H1 (cell line): Measurements from ENCODE around the gene SMS. TPM values are rescaled to one million over a fixed set of nuclear protein-coding genes. Genes with fewer than 3 reads are reported as not detected.

ENCODE experiments used
- CTCF ChIA-PET: fragments of 300-600 bp; sonication (Branson Sonifier 250); formaldehyde crosslinking; loops from one replicate; lab custom pipeline; 2021; ENCODE audit not compliant: partially characterized antibody; lab: Charles Lee
- POLR2A ChIA-PET: fragments of 300-600 bp; sonication (Branson Sonifier 250); formaldehyde crosslinking; loops from one replicate; lab custom pipeline; 2021; ENCODE audit warnings: inconsistent platforms; ENCODE audit not compliant: partially characterized antibody; lab: Charles Lee
- DNase-seq, 2 experiments: peaks; one replicate each; pipeline versions ENCODE4 v3.0.0 to v3.0.0-alpha.2; 2010 to 2022; ENCODE audit warnings: low spot score in 2 of 2, low read depth in 1 of 2, mixed read lengths in 1 of 2
- FAIRE-seq: peaks from 2 replicates; lab custom pipeline; 2011; peaks lifted over from hg19 to GRCh38; lab: Jason Lieb, UNC
- H2AFZ ChIP-seq: 2 replicates; pipeline ENCODE4 v1.8.1; 2012; ENCODE audit warnings: low read length, inconsistent platforms
- H2AK5ac ChIP-seq: 2 replicates; pipeline ENCODE4 v1.6.1; 2013; ENCODE audit warnings: low read depth, low read length
- H2BK120ac ChIP-seq: replicated peaks from 2 replicates; pipeline ENCODE3; 2013; ENCODE audit warnings: low read depth, low read length, inconsistent platforms
- H2BK12ac ChIP-seq: 2 replicates; pipeline ENCODE4 v1.6.1; 2013; ENCODE audit warnings: low read depth, low read length
- H2BK15ac ChIP-seq: 2 replicates; pipeline ENCODE4 v1.6.1; 2013; ENCODE audit warnings: low read length
- H2BK20ac ChIP-seq: 2 replicates; pipeline ENCODE4 v1.6.1; 2013; ENCODE audit warnings: low read length
- H2BK5ac ChIP-seq: 2 replicates; pipeline ENCODE4 v1.6.1; 2013; ENCODE audit warnings: low read depth, low read length
- H3K14ac ChIP-seq: 2 replicates; pipeline ENCODE4 v1.6.1; 2013; ENCODE audit warnings: inconsistent platforms; ENCODE audit not compliant: insufficient read length
- H3K18ac ChIP-seq: 2 replicates; pipeline ENCODE4 v1.6.1; 2013; ENCODE audit warnings: low read length; ENCODE audit errors: extremely low read depth
- H3K23ac ChIP-seq: 2 replicates; pipeline ENCODE4 v1.6.1; 2013; ENCODE audit warnings: inconsistent platforms; ENCODE audit not compliant: insufficient read length
- H3K23me2 ChIP-seq: 2 replicates; pipeline ENCODE4 v1.6.1; 2013; ENCODE audit warnings: low read depth, low read length
- H3K27ac ChIP-seq: 2 replicates; pipeline ENCODE4 v1.6.1; 2011; ENCODE audit warnings: low read depth, low read length, inconsistent platforms
- H3K27me3 ChIP-seq, 4 experiments: replicated peaks in 1 of 4; 1 replicate in 1 of 4; 2 replicates in 3 of 4; pipeline versions ENCODE4 v1.6.1 to v1.8.1; 2011 to 2013; ENCODE audit warnings: low read length in 3 of 4, mild to moderate bottlenecking in 3 of 4, inconsistent platforms in 2 of 4, mixed read lengths in 2 of 4, moderate library complexity in 1 of 4; ENCODE audit not compliant: control insufficient read depth in 3 of 4, insufficient read depth in 3 of 4; ENCODE audit errors: extremely low read depth in 1 of 4
- H3K36me3 ChIP-seq, 4 experiments: 2 replicates each; pipeline versions ENCODE4 v1.6.1 to v1.8.1; 2011 to 2013; ENCODE audit warnings: mild to moderate bottlenecking in 4 of 4, low read length in 3 of 4, moderate library complexity in 2 of 4, control low read depth in 1 of 4, inconsistent platforms in 1 of 4; ENCODE audit not compliant: insufficient read depth in 4 of 4, control insufficient read depth in 2 of 4
- H3K4ac ChIP-seq: replicated peaks from 2 replicates; pipeline ENCODE3; 2013; ENCODE audit warnings: low read length, low read depth, mixed read lengths, inconsistent platforms; ENCODE audit not compliant: insufficient read length
- H3K4me1 ChIP-seq, 4 experiments: replicated peaks in 1 of 4; 1 replicate in 1 of 4; 2 replicates in 3 of 4; pipeline versions ENCODE4 v1.6.1 to v1.8.1; 2011 to 2013; ENCODE audit warnings: low read length in 3 of 4, inconsistent platforms in 2 of 4, mixed read lengths in 1 of 4; ENCODE audit not compliant: insufficient read depth in 4 of 4, control insufficient read depth in 3 of 4
- H3K4me2 ChIP-seq, 2 experiments: 2 replicates each; pipeline versions ENCODE4 v1.6.1 to v1.8.1; 2011 to 2013; ENCODE audit warnings: low read depth in 2 of 2, low read length in 2 of 2, control low read depth in 1 of 2, inconsistent platforms in 1 of 2, mild to moderate bottlenecking in 1 of 2; ENCODE audit not compliant: insufficient read depth in 1 of 2
- H3K4me3 ChIP-seq, 4 experiments: fragments of 200-600, 300-600 bp in 1 of 4; sonication (generic), shearing (Covaris generic), sonication (Bioruptor Twin) in 1 of 4; 2 replicates each; pipeline versions ENCODE4 v1.5.1 to v1.8.1; 2011 to 2016; ENCODE audit warnings: low read length in 4 of 4, low read depth in 3 of 4, control low read depth in 2 of 4, inconsistent platforms in 2 of 4, mild to moderate bottlenecking in 2 of 4, mixed read lengths in 1 of 4, moderate library complexity in 1 of 4; ENCODE audit not compliant: insufficient read depth in 2 of 4; ENCODE audit errors: extremely low read depth in 1 of 4
- H3K56ac ChIP-seq: replicated peaks from 2 replicates; pipeline ENCODE3; 2013; ENCODE audit warnings: low read depth, mild to moderate bottlenecking, mixed read lengths, low read length, inconsistent platforms; ENCODE audit not compliant: insufficient read length
- H3K79me1 ChIP-seq: 2 replicates; pipeline ENCODE4 v1.6.1; 2013; ENCODE audit warnings: low read depth, low read length, control low read depth
- H3K79me2 ChIP-seq, 2 experiments: 2 replicates each; pipeline versions ENCODE4 v1.6.1 to v1.8.1; 2012 to 2013; ENCODE audit warnings: low read length in 2 of 2, mild to moderate bottlenecking in 2 of 2, inconsistent platforms in 1 of 2; ENCODE audit not compliant: insufficient read depth in 2 of 2, control insufficient read depth in 1 of 2
- H3K9ac ChIP-seq, 4 experiments: replicated peaks in 1 of 4; 1 replicate in 1 of 4; 2 replicates in 3 of 4; pipeline versions ENCODE4 v1.6.1 to v1.8.1; 2011 to 2013; ENCODE audit warnings: low read depth in 3 of 4, low read length in 3 of 4, control low read depth in 2 of 4, mild to moderate bottlenecking in 2 of 4, moderate library complexity in 2 of 4, inconsistent platforms in 1 of 4; ENCODE audit errors: extremely low read depth in 1 of 4
- H3K9me3 ChIP-seq, 2 experiments: 2 replicates each; pipeline versions ENCODE4 v1.6.1 to v1.8.1; 2012 to 2013; ENCODE audit warnings: mild to moderate bottlenecking in 2 of 2, moderate library complexity in 2 of 2, control low read depth in 1 of 2, inconsistent platforms in 1 of 2, low read depth in 1 of 2, low read length in 1 of 2, mixed read lengths in 1 of 2; ENCODE audit not compliant: insufficient read depth in 2 of 2
- H4K20me1 ChIP-seq, 2 experiments: replicated peaks in 1 of 2; 2 replicates each; pipeline versions ENCODE3 to v1.8.1; 2011 to 2013; ENCODE audit warnings: inconsistent platforms in 2 of 2, low read length in 2 of 2, mild to moderate bottlenecking in 1 of 2; ENCODE audit not compliant: insufficient read depth in 2 of 2, control insufficient read depth in 1 of 2
- H4K5ac ChIP-seq: 2 replicates; pipeline ENCODE4 v1.6.1; 2013; ENCODE audit warnings: low read length, low read depth, mixed read lengths, inconsistent platforms; ENCODE audit not compliant: insufficient read length
- H4K8ac ChIP-seq: 2 replicates; pipeline ENCODE4 v1.8.0; 2013; ENCODE audit warnings: mild to moderate bottlenecking, moderate library complexity, low read length, inconsistent platforms; ENCODE audit not compliant: insufficient read depth; ENCODE audit errors: extremely low read depth
- H4K91ac ChIP-seq: replicated peaks from 2 replicates; pipeline ENCODE3; 2013; ENCODE audit warnings: low read length, mixed read lengths, inconsistent platforms; ENCODE audit not compliant: insufficient read length
- PHF8 ChIP-seq: fragments of 200-600 bp; sonication (generic); conservative IDR thresholded peaks from 2 replicates; pipeline ENCODE4 v1.7.1; 2012; ENCODE audit warnings: low read depth, mild to moderate bottlenecking, inconsistent platforms, low read length, moderate library complexity
- POU5F1 ChIP-seq: IDR thresholded peaks from 2 replicates; pipeline ENCODE4 v1.6.1; 2011; ENCODE audit warnings: low read depth, mild to moderate bottlenecking, low read length, moderate library complexity
- RAD21 ChIP-seq, 2 experiments: IDR thresholded peaks in 1 of 2; conservative IDR thresholded peaks in 1 of 2; 2 replicates each; pipeline ENCODE4 v1.6.1; 2011; ENCODE audit warnings: low read depth in 2 of 2, low read length in 2 of 2, improper control_type of control experiment in 1 of 2, inconsistent platforms in 1 of 2, mild to moderate bottlenecking in 1 of 2, moderate library complexity in 1 of 2
- SP1 ChIP-seq: IDR thresholded peaks from 2 replicates; pipeline ENCODE4 v1.6.1; 2011; ENCODE audit warnings: low read depth, low read length
- TAF7 ChIP-seq: optimal IDR thresholded peaks from 2 replicates; pipeline ENCODE3; 2011; ENCODE audit warnings: low read depth, mild to moderate bottlenecking, inconsistent platforms, low read length, moderate library complexity, borderline replicate concordance
- TEAD4 ChIP-seq: IDR thresholded peaks from 2 replicates; pipeline ENCODE4 v1.6.1; 2012; ENCODE audit warnings: low read depth, low read length, inconsistent platforms, mixed read lengths
- WGBS, 2 experiments: shearing (Covaris generic) in 1 of 2; methylation state at CpG; one replicate each; pipeline versions ENCODE4 v1.1.6 to v1.1.7; 2013 to 2015; ENCODE audit warnings: low lambda C conversion rate in 2 of 2, mixed read lengths in 2 of 2, inconsistent platforms in 1 of 2, low coverage in 1 of 2, missing lambda C conversion rate in 1 of 2; ENCODE audit not compliant: insufficient replicate concordance in 2 of 2, insufficient coverage in 1 of 2, insufficient read length in 1 of 2; ENCODE audit errors: extremely low coverage in 1 of 2, missing lambda C conversion rate in 1 of 2; 5-methylcytosine and 5-hydroxymethylcytosine counted together
- polyA plus RNA-seq, 7 experiments: library from polyadenylated mRNA; depleted of rRNA in 3 of 7; stranded (reverse) in 5 of 7; unstranded in 2 of 7; fragments of >200 nt in 5 of 7; fragments of 200-250 nt in 2 of 7; gene quantifications; 1 replicate in 5 of 7; 2 replicates in 1 of 7; 4 replicates in 1 of 7; pipeline versions ENCODE4 v1.2.1 to v1.2.3, GENCODE V29; 2011 to 2013; ENCODE audit warnings: missing spikeins in 2 of 7, mixed read lengths in 2 of 7
- total RNA-seq: library from RNA; stranded (reverse); fragmentation: NEBNext Ultra II Directional; extraction: Animal tissue kit (Norgen Biotek cat#: 25700); gene quantifications from 2 replicates; pipeline ENCODE4 v1.2.1, GENCODE V29; 2021

Gene SMS
- total and polyA plus RNA-seq, 2 of the 8 experiments (the other 6 are each of a cell fraction or from before 2014, with no cell fraction given) = 66.3 to 256 TPM

GRCh38 chrX:21958187-21958586 lies 17.7 kb downstream of the SMS start:
- 88% methylated on average over 8 of the region's 8 CpGs; no CpG with 5 or more reads in 1 of the 2 experiments for WGBS, 2 experiments
- H3K4me1 ChIP-seq = peaks cover 0 to 15% (median 2%) of the 10 kb centered on the region in 4 experiments; a peak in 5 of 7 replicates
- H4K91ac ChIP-seq = no peak overlapping the region
- H2BK5ac ChIP-seq = no peak overlapping the region
- no peak overlapping the region for H3K56ac ChIP-seq
- H3K18ac ChIP-seq = no peak overlapping the region
- no peak overlapping the region for H2BK20ac ChIP-seq
- CTCF ChIA-PET = no interaction called here
- DNase-seq (no peak), FAIRE-seq (no peak)
- H3K4me2 ChIP-seq = no peak overlapping the region
- no peak overlapping the region for H3K4me3 ChIP-seq
- no peaks in the 10 kb centered on the region for H3K9me3 ChIP-seq
- H2AFZ ChIP-seq = no peak overlapping the region
- TF ChIP-seq TEAD4 = no peak
- no peak for TF ChIP-seq PHF8
- no peak for TF ChIP-seq POU5F1
- TF ChIP-seq SP1 = no peak
- TF ChIP-seq RAD21 (IDR thresholded peaks at IDR 0.05 in 1 of 2, conservative IDR thresholded peaks at IDR 0.05 in 1 of 2; ENCODE audit: low read depth in 2 of 2, low read length in 2 of 2) = no peak
- TF ChIP-seq TAF7 = no peak
- peaks cover 23 to 97% of the 10 kb centered on the region in 2 experiments for H3K79me2 ChIP-seq
- H2BK120ac ChIP-seq = no peak overlapping the region
- no peak overlapping the region for H2AK5ac ChIP-seq
- H3K23me2 ChIP-seq = no peaks in the 10 kb centered on the region
- no peak overlapping the region for H3K27ac ChIP-seq
- H3K79me1 ChIP-seq = peaks cover 4% of the 10 kb centered on the region; the same call in 1 of the 2 replicates
- H4K5ac ChIP-seq = no peak overlapping the region
- H4K20me1 ChIP-seq = peaks cover 4 to 23% of the 10 kb centered on the region in 2 experiments
- H3K27me3 ChIP-seq = no peaks in the 10 kb centered on the region
- no peak overlapping the region for H3K23ac ChIP-seq
- no peaks in the 10 kb centered on the region for H3K36me3 ChIP-seq
- no peak overlapping the region for H2BK15ac ChIP-seq
- no peak overlapping the region for H2BK12ac ChIP-seq
- no peak overlapping the region for H4K8ac ChIP-seq
- no peak overlapping the region for H3K9ac ChIP-seq
- POLR2A ChIA-PET = no interaction called here
- no peak overlapping the region for H3K4ac ChIP-seq
- H3K14ac ChIP-seq = no peak overlapping the region
